Heart left ventricle (tissue), 16 donors: ENCODE data around the gene TIAM2. TPM values are rescaled to one million over a fixed set of nuclear protein-coding genes. Genes with fewer than 3 reads are reported as not detected.

Experiments
- ATAC-seq, 4 donors: fragments of 200-7000 bp; cut with Tn5 transposase; one replicate each; pipeline ENCODE4 v1.9.1; 2020 to 2022; ENCODE audit warnings: moderate library complexity in 4 of 4, mild to moderate bottlenecking in 3 of 4, moderate number of reproducible peaks in 1 of 4
- DNase-seq, 5 donors: peaks; one replicate each; pipeline ENCODE4 v3.0.0-alpha.2; 2020
- H3K27ac ChIP-seq, 12 donors: fragments of 200-600 bp; sonication (generic) in 4 of 12; one replicate each; pipeline versions ENCODE4 v1.5.0 to v1.8.0; 2016 to 2022; ENCODE audit warnings: mild to moderate bottlenecking in 2 of 12
- H3K27me3 ChIP-seq, 9 donors: fragments of 200-600 bp; sonication (generic) in 2 of 9; one replicate each; pipeline versions ENCODE4 v1.5.1 to v1.8.0; 2016 to 2022; ENCODE audit warnings: mild to moderate bottlenecking in 3 of 9
- H3K36me3 ChIP-seq, 9 donors: fragments of 200-600 bp; sonication (generic) in 2 of 9; one replicate each; pipeline versions ENCODE4 v1.5.0 to v1.8.0; 2018 to 2022; ENCODE audit warnings: mild to moderate bottlenecking in 2 of 9
- H3K4me1 ChIP-seq, 12 donors: fragments of 200-600 bp; sonication (generic) in 4 of 12; one replicate each; pipeline versions ENCODE4 v1.5.0 to v1.8.0; 2016 to 2022; ENCODE audit warnings: mild to moderate bottlenecking in 3 of 12
- H3K4me3 ChIP-seq, 12 donors: fragments of 200-600 bp; sonication (generic) in 4 of 12; one replicate each; pipeline versions ENCODE4 v1.5.0 to v1.8.0; 2017 to 2022; ENCODE audit warnings: mild to moderate bottlenecking in 9 of 12, moderate library complexity in 4 of 12
- H3K9me3 ChIP-seq, 12 donors: fragments of 200-600 bp; sonication (generic) in 4 of 12; one replicate each; pipeline versions ENCODE4 v1.5.0 to v1.8.0; 2016 to 2022; ENCODE audit warnings: mild to moderate bottlenecking in 1 of 12
- CTCF ChIP-seq, 12 donors: fragments of 200-600 bp; sonication (generic) in 4 of 12; IDR thresholded peaks; one replicate each; pipeline versions ENCODE4 v1.5.0 to v1.8.0; 2018 to 2022; ENCODE audit warnings: antibody characterized with exemption in 12 of 12, mild to moderate bottlenecking in 5 of 12
- POLR2A ChIP-seq, 2 donors: fragments of 450-650 bp; IDR thresholded peaks; one replicate each; pipeline ENCODE4 v1.6.1; 2017; ENCODE audit warnings: antibody characterized with exemption in 2 of 2, mild to moderate bottlenecking in 2 of 2, moderate library complexity in 2 of 2
- WGBS, 4 donors: extraction: QIAGEN DNeasy Blood & Tissue Kit in 2 of 4; methylation state at CpG; one replicate each; pipeline versions ENCODE4 v1.1.5 to v1.1.7; 2013 to 2018; 5-methylcytosine and 5-hydroxymethylcytosine counted together
- intact Hi-C, 10 donors: fragments of 100-400 bp; cut with DNase I; formaldehyde crosslinking; loops; one replicate each; pipeline versions ENCODE4 v1.11.1 to v1.14.2; 2022
- polyA plus RNA-seq, 2 donors: library from polyadenylated mRNA; stranded (reverse); fragments of 200-250 nt; gene quantifications; one replicate each; pipeline ENCODE4 v1.2.3, GENCODE V29; 2013
- total RNA-seq, 9 donors: library from RNA; depleted of rRNA in 2 of 9; stranded (reverse); fragments of >200 nt in 2 of 9; fragmentation: NEBNext Ultra II Directional in 3 of 9; extraction: Animal tissue kit (Norgen Biotek cat#: 25700) in 3 of 9; gene quantifications; one replicate each; pipeline versions ENCODE4 v1.1.0 to v1.2.4, GENCODE V29; 2016 to 2023
- donor health status: ischemic (EF 13 %, LVEDD 7.1; RV severe dilation, severe dysfunction).
- donor health status: healthy with polysubstance abuse.
- donor health status: DM: no; HTN: yes; CAD: no.
- donor health status: DM: no; HTN: no; CAD: no.
- donor health status: ischemic (EF 25% LVEDD 6.9; RV normal size, moderate dysfunction).
- donor health status: ischemic (EF 25% LVEDD 5.7; RV mildly dilated, moderate dysfunction).
- donor health status: healthy.
- donor health status: DM: yes; HTN: yes; CAD: no.
- donor health status: ischemic (EF 35%, LVEDD 5.7; RV mildly dilated, moderate dysfunction).
- donor health status: nonischemic (EF 11% LVEDD 7.7; RV severe dilation, severe dysfunction).
- donor health status: DM: yes; HTN: yes; CAD: no.
- donor health status: PGD.
- donor health status: ischemic (EF 29% LVEDD 5.4; RV normal size, mild dysfunction).
- donor health status: nonischemic (EF 23%, LVEDD 6.1; RV moderate dilation, normal function).

The TIAM2 gene
- total and polyA plus RNA-seq, 11 donors, result 4.6 to 16.5 (median 12.6) TPM

- intact Hi-C loops, result no loop called here
- Histone ChIP-seq H3K27me3 (no peaks in the 10 kb centered on the region), H3K9me3 (no peaks in the 10 kb centered on the region), H3K4me3 (no peak overlapping the region), H3K27ac (no peak overlapping the region), H3K36me3 (no peaks in the 10 kb centered on the region), H3K4me1 (no peaks in the 10 kb centered on the region)
- WGBS, 4 donors, result 72 to 81% (median 76%) methylated on average over 6 of the region's 6 CpGs
- TF ChIP-seq POLR2A (IDR thresholded peaks at IDR 0.05) (no peak), CTCF (IDR thresholded peaks at IDR 0.05) (no peak)
- no peak for DNase-seq
- no peak for ATAC-seq
Measured at GRCh38 chr6:155066361-155066760, 71.2 kb downstream of the TIAM2 start.

DNA sequence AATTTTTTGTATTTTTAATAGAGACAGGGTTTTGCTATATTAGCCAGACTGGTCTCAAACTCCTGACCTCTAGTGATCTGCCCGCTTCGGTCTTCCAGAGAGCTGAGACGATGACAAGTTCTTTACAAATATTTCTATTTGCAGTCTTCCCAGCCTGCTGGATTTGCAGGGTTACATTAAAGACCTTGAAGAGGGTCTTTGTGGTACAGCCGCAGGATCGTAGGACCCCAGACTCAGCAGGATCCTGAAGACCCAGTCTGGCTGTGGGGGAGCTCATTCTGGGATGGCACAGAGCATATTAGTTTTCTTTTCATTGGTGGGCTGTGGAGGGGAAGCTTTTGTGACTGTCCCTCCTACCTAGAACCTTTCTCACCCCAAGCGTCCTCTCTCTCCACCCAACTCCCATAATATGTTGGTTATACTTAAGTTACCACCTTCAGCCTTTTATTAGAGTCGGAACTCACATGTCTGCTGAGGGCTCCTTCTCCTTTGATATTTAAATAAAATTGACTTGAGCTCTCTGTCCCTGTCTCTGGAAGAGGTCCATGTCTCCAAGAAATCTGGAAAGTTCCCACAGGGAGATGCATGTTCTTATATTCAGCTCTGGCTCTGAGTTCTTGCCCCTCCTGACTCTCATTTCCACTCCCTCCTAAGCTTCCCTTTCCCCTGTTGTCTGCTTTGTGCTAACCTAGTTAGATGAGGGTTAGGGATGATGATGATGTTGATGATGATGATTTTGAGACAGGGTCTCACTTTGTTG is 72.0 kb downstream of the TIAM2 start:
- no peak overlapping the region for H3K4me3 ChIP-seq
- intact Hi-C loops, result no loop called here
- no peaks in the 10 kb centered on the region for H3K36me3 ChIP-seq
- no peaks in the 10 kb centered on the region for H3K4me1 ChIP-seq
- no peaks in the 10 kb centered on the region for H3K27me3 ChIP-seq
- ATAC-seq (no peak), DNase-seq (no peak)
- no peak overlapping the region for H3K27ac ChIP-seq
- WGBS, 4 donors, result 86 to 91% (median 87%) methylated on average over 7 of the region's 7 CpGs
- TF ChIP-seq CTCF (IDR thresholded peaks at IDR 0.05), result no peak
- H3K9me3 ChIP-seq, result no peaks in the 10 kb centered on the region

DNA sequence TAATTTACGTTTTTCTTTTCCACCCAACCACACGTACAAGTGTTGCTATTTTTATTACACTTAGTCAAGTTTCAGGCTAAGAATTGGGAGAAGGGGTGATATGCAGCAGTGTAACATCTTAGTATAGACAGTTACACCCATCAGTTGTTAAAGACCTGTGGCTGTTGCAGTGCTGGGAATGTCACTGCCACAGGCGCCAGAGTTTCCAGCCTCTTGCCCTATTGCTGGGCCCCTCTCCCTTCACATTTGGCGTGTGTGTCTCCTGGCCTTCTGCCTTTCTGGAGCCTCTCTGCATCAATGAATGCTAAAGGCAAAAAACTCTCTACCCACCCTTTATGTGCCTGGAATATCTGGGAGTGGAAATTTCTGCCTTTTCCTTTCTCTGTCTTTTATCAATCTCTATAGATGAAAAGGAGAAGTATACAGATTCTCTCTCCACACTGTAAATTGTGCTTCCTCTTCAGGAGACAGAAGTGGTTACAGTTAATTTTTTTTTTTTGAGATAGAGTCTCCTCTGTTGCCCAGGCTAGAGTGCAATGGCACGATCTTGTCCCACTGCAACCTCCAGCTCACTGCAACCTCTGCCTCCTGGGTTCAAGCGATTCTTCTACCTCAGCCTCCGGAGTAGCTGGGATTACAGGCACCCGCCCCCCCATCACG is 73.0 kb downstream of the TIAM2 start:
- H3K4me1 ChIP-seq, result no peaks in the 10 kb centered on the region
- no peak for DNase-seq
- H3K9me3 ChIP-seq, result no peaks in the 10 kb centered on the region
- ATAC-seq, result no peak
- H3K27ac ChIP-seq, result no peak overlapping the region
- TF ChIP-seq CTCF (IDR thresholded peaks at IDR 0.05), result no peak
- TF ChIP-seq POLR2A (IDR thresholded peaks at IDR 0.05), result no peak
- H3K36me3 ChIP-seq, result no peaks in the 10 kb centered on the region
- no peak overlapping the region for H3K4me3 ChIP-seq
- intact Hi-C loops, result no loop called here
- no peaks in the 10 kb centered on the region for H3K27me3 ChIP-seq
- 67 to 70% (median 69%) methylated on average over 9 of the region's 9 CpGs for WGBS, 4 donors

DNA sequence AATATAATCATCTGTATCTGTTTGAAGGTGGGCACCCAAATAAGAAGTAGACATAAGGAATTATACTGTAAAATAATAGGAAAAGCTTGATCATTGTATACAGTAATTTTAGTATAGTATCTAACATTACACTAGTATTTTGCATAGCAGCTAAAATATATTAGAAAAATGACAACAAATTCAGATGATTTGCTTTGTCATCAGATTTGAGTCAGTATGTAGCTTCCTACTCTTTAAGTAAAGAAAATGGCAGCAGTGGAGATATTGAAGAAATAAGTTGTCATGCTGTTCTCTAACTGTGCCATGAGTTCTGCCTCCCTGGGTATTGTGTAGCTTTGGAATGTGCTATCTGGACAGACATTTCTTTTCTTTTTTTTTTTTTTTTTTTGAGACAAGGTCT is 74.4 kb downstream of the TIAM2 start:
- H3K27ac ChIP-seq, result no peak overlapping the region

More for the DNA sequence above, 74.4 kb downstream of the TIAM2 start:
- DNase-seq, result no peak
- no peaks in the 10 kb centered on the region for H3K27me3 ChIP-seq
- no peak for TF ChIP-seq POLR2A (IDR thresholded peaks at IDR 0.05)
- no peak for TF ChIP-seq CTCF (IDR thresholded peaks at IDR 0.05)
- H3K4me3 ChIP-seq, result no peak overlapping the region
- intact Hi-C loops, result no loop called here
- no peaks in the 10 kb centered on the region for H3K4me1 ChIP-seq
- ATAC-seq, result no peak
- no peaks in the 10 kb centered on the region for H3K36me3 ChIP-seq
- no peaks in the 10 kb centered on the region for H3K9me3 ChIP-seq
